Stomach (tissue), 4 donors: ENCODE measurements around the gene C1QB.

ENCODE experiments used
- CTCF ChIP-seq, 7 experiments: fragments of 450-650 bp in 4 of 7; fragments of 200-600 bp in 3 of 7; sonication (generic) in 3 of 7; IDR thresholded peaks; one replicate each; pipeline ENCODE4 v1.5.1; 2016 to 2019; ENCODE audit warnings: antibody characterized with exemption in 7 of 7, control low read depth in 2 of 7, mild to moderate bottlenecking in 1 of 7
- POLR2A ChIP-seq, 4 donors: fragments of 450-650 bp; IDR thresholded peaks; one replicate each; pipeline ENCODE4 v1.6.1; 2016; ENCODE audit warnings: antibody characterized with exemption in 4 of 4, control low read depth in 2 of 4, mild to moderate bottlenecking in 1 of 4, moderate library complexity in 1 of 4
- POLR2AphosphoS5 ChIP-seq, 3 donors: sonication (generic); formaldehyde crosslinking; IDR thresholded peaks; one replicate each; pipeline ENCODE4 v1.6.1; 2016; ENCODE audit warnings: antibody characterized with exemption in 3 of 3

DNA sequence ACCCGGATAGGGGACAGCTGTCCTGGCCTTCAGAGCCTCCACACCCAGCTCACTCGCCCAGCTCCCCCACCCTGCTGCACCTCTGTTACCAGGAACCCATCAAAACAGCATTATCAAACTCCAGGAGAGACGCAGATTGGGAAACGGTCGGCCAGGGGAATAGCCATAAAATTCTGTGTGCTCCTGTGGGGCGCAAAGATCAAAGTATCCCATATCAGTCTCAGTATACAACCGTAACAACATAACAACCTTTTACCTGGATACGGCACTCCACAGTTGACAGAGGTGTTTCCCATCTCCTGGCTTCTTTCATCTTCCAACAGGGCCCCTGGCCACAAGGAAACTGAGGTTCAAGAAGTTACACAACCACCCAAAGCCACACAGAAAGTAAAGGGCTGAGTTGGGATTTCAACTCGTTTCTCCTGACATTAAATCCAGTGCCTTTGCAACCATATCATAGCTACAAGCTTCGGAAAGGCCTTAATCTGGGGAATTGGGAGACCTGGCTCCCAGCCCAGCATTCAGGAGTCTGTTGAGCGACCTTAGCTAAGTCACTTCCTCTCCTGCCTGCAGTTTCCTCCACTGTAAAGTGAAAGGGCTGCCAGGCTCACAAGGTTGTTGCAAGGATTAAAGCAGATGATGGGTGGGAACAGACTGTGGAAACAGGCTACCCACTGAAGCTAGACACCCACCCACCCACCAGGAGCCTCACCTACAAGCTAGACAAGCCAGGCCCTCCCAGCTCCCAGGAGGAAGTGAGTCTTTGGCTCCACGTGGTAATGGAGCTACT is 49.5 kb downstream of the C1QB start:
- TF ChIP-seq POLR2AphosphoS5 (IDR thresholded peaks at IDR 0.05) (no peak), CTCF (IDR thresholded peaks at IDR 0.05) (no peak), POLR2A (IDR thresholded peaks at IDR 0.05) (no peak)
